Parathyroid adenoma (tissue), 2 donors: ENCODE measurements around the gene HPN.

Experiments
- H2AFZ ChIP-seq: fragments of 300-600 bp; sonication (generic); one replicate; pipeline ENCODE4 v1.7.0; 2017; ENCODE audit warnings: antibody characterized with exemption, mild to moderate bottlenecking
- H3K27ac ChIP-seq: fragments of 300-600 bp; sonication (generic); one replicate; pipeline ENCODE4 v1.7.0; 2017
- H3K27me3 ChIP-seq: fragments of 300-600 bp; sonication (generic); one replicate; pipeline ENCODE4 v1.7.0; 2017; ENCODE audit warnings: low read length; ENCODE audit not compliant: control insufficient read depth, insufficient read depth
- H3K36me3 ChIP-seq: fragments of 300-600 bp; sonication (generic); one replicate; pipeline ENCODE4 v1.7.0; 2017; ENCODE audit warnings: low read length; ENCODE audit not compliant: control insufficient read depth, insufficient read depth
- H3K4me1 ChIP-seq: fragments of 300-600 bp; sonication (generic); one replicate; pipeline ENCODE4 v1.7.0; 2017; ENCODE audit warnings: control low read depth
- H3K4me2 ChIP-seq: fragments of 300-600 bp; sonication (generic); one replicate; pipeline ENCODE4 v1.7.0; 2017; ENCODE audit warnings: low read length
- H3K4me3 ChIP-seq: fragments of 300-600 bp; sonication (generic); one replicate; pipeline ENCODE4 v1.7.0; 2017; ENCODE audit warnings: low read depth, low read length
- H3K79me2 ChIP-seq: fragments of 300-600 bp; sonication (generic); one replicate; pipeline ENCODE4 v1.7.0; 2017; ENCODE audit warnings: control low read depth
- H3K9ac ChIP-seq: fragments of 300-600 bp; sonication (generic); one replicate; pipeline ENCODE4 v1.7.0; 2017; ENCODE audit warnings: mild to moderate bottlenecking
- H3K9me3 ChIP-seq: fragments of 300-600 bp; sonication (generic); one replicate; pipeline ENCODE4 v1.7.0; 2017; ENCODE audit warnings: low read length; ENCODE audit not compliant: control insufficient read depth
- CTCF ChIP-seq: fragments of 300-600 bp; sonication (generic); IDR thresholded peaks from one replicate; pipeline ENCODE4 v1.7.0; 2017; ENCODE audit warnings: antibody characterized with exemption, mild to moderate bottlenecking
- donor health status: primary hyperparathyroidism.

Gene HPN

DNA sequence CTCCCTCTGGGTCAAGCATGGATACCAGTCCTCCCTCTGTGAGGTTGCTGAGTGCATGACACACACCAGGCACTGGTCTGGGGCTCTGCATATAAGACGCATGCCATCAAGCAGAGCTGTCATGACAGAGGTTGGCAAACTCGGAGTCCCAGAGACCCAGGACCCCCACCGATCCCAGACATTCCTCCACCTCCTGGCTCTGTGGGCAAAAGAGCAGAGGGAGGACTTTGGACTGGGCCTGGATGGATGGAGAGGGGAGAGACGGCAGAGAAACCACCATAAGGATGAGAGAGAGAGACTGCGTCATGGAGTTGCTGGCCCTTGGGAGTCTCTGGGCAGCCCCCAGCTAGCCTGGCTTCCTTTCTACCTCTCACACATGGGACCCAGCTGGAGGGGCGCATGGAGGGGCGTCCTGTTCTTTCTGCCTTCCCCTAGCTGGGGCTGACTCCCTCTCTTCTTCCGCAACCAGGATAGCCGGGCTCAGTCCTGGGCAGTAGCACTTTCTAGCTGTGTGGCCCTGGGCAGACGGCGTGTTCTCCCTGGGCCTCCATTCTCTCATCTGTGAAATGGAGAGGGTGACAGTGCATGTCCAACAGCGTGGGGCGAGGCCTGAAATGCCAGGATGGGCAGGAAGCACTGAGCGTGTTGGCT, 1.6 kb downstream of the HPN start:
- no peak overlapping the region for H3K4me2 ChIP-seq
- no peak for TF ChIP-seq CTCF
- peaks cover 5% of the 10 kb centered on the region for H3K79me2 ChIP-seq
- H3K9ac ChIP-seq: no peak overlapping the region
- H3K36me3 ChIP-seq: no peaks in the 10 kb centered on the region
- H3K4me1 ChIP-seq: peaks cover 21% of the 10 kb centered on the region
- no peak overlapping the region for H3K4me3 ChIP-seq
- no peak overlapping the region for H3K27ac ChIP-seq
- no peaks in the 10 kb centered on the region for H3K9me3 ChIP-seq
- no peaks in the 10 kb centered on the region for H3K27me3 ChIP-seq
- no peak overlapping the region for H2AFZ ChIP-seq

GRCh38 chr19:35043906-35044305, 2.4 kb downstream of the HPN start:
- no peaks in the 10 kb centered on the region for H3K27me3 ChIP-seq
- peaks cover 18% of the 10 kb centered on the region for H3K4me1 ChIP-seq
- no peak for TF ChIP-seq CTCF
- H3K9ac ChIP-seq: no peak overlapping the region
- H3K9me3 ChIP-seq: no peaks in the 10 kb centered on the region
- no peak overlapping the region for H3K4me3 ChIP-seq
- no peaks in the 10 kb centered on the region for H3K36me3 ChIP-seq
- no peak overlapping the region for H2AFZ ChIP-seq
- H3K79me2 ChIP-seq: peaks cover 5% of the 10 kb centered on the region
- no peak overlapping the region for H3K27ac ChIP-seq
- no peak overlapping the region for H3K4me2 ChIP-seq

GRCh38 chr19:35044317-35045117, 3.0 kb downstream of the HPN start:
- no peaks in the 10 kb centered on the region for H3K9me3 ChIP-seq
- H3K36me3 ChIP-seq: no peaks in the 10 kb centered on the region
- no peak overlapping the region for H3K4me2 ChIP-seq
- H2AFZ ChIP-seq: no peak overlapping the region
- H3K27me3 ChIP-seq: no peaks in the 10 kb centered on the region
- H3K79me2 ChIP-seq: peaks cover 2% of the 10 kb centered on the region
- no peak overlapping the region for H3K27ac ChIP-seq
- TF ChIP-seq CTCF: peak; percentile 98
- H3K4me1 ChIP-seq: peaks cover 18% of the 10 kb centered on the region
- H3K4me3 ChIP-seq: no peak overlapping the region
- no peak overlapping the region for H3K9ac ChIP-seq

GRCh38 chr19:35045667-35046300, 4.3 kb downstream of the HPN start:
- Histone ChIP-seq H3K4me2 (no peak overlapping the region), H3K9me3 (no peaks in the 10 kb centered on the region), H3K79me2 (peaks cover 2% of the 10 kb centered on the region), H3K27me3 (no peaks in the 10 kb centered on the region), H3K9ac (no peak overlapping the region), H3K4me3 (no peak overlapping the region), H3K4me1 (peaks cover 10% of the 10 kb centered on the region), H3K36me3 (no peaks in the 10 kb centered on the region), H3K27ac (no peak overlapping the region), H2AFZ (no peak overlapping the region)
- peak; percentile 10 for TF ChIP-seq CTCF
